HL-60 (cell line): ENCODE measurements around the gene CDC42BPG.

ENCODE experiments used
- CTCF ChIP-seq: IDR thresholded peaks from one replicate; pipeline ENCODE4 v1.5.1; 2011; ENCODE audit warnings: low read length, control low read depth, inconsistent platforms; ENCODE audit not compliant: insufficient read depth
- GABPA ChIP-seq: IDR thresholded peaks from 2 replicates; pipeline ENCODE4 v1.6.1; 2012; ENCODE audit warnings: low read depth
- POLR2AphosphoS5 ChIP-seq: IDR thresholded peaks from 2 replicates; pipeline ENCODE4 v1.6.1; 2012; ENCODE audit warnings: low read depth
- REST ChIP-seq: IDR thresholded peaks from 2 replicates; pipeline ENCODE4 v1.6.1; 2012; ENCODE audit warnings: low read depth; ENCODE audit not compliant: insufficient replicate concordance

- TF ChIP-seq CTCF: no peak
- no peak for TF ChIP-seq POLR2AphosphoS5
- no peak for TF ChIP-seq REST
- TF ChIP-seq GABPA: no peak
These were observed 27.0 kb upstream of the CDC42BPG start for GRCh38 chr11:64871492-64871891.
